Endothelial cell of umbilical vein (primary cell): ENCODE results near the gene AIG1. TPM values are rescaled to one million over a fixed set of nuclear protein-coding genes. Genes with fewer than 3 reads are reported as not detected.

Experiments
- BruUV-seq: library from RNA; stranded (reverse); fragments of 400-500 nt; replicated peaks from 2 replicates; lab custom pipeline; 2021; lab: Mats Ljungman, UMichigan
- CTCF ChIA-PET: fragments of 300-600, 350-600 bp; sonication (Branson Sonifier 250); formaldehyde crosslinking; loops from one replicate; lab custom pipeline; 2021; ENCODE audit warnings: antibody characterized with exemption, inconsistent platforms; lab: Charles Lee
- POLR2A ChIA-PET: fragments of 300-600, 350-600 bp; sonication (Branson Sonifier 250); formaldehyde crosslinking; loops from one replicate; lab custom pipeline; 2021; ENCODE audit warnings: antibody characterized with exemption, inconsistent platforms; lab: Charles Lee
- DNase-seq: peaks from one replicate; pipeline ENCODE4 v3.0.0-alpha.2; 2011; ENCODE audit warnings: low read depth, low spot score
- FAIRE-seq: peaks from 2 replicates; lab custom pipeline; 2011; peaks lifted over from hg19 to GRCh38; lab: Jason Lieb, UNC
- H2AFZ ChIP-seq: 2 replicates; pipeline ENCODE4 v1.6.0; 2012; ENCODE audit warnings: low read depth, low read length, control low read depth, inconsistent platforms
- H3K27ac ChIP-seq: 2 replicates; pipeline ENCODE4 v1.5.1; 2011; ENCODE audit warnings: low read depth, mild to moderate bottlenecking, control low read depth, low read length, moderate library complexity; ENCODE audit not compliant: insufficient read depth
- H3K27me3 ChIP-seq, 2 experiments: 2 replicates each; pipeline versions ENCODE4 v1.6.0 to v1.6.1; 2011; ENCODE audit warnings: low read length in 2 of 2, mixed read lengths in 1 of 2; ENCODE audit not compliant: control insufficient read depth in 2 of 2, insufficient read depth in 2 of 2
- H3K36me3 ChIP-seq, 2 experiments: 2 replicates in 1 of 2; 3 replicates in 1 of 2; pipeline ENCODE4 v1.5.1; 2011; ENCODE audit warnings: low read length in 2 of 2, mild to moderate bottlenecking in 1 of 2, moderate library complexity in 1 of 2; ENCODE audit not compliant: control insufficient read depth in 2 of 2, insufficient read depth in 2 of 2; ENCODE audit errors: extremely low read depth in 1 of 2
- H3K4me1 ChIP-seq: 3 replicates; pipeline ENCODE4 v1.5.1; 2011; ENCODE audit warnings: mild to moderate bottlenecking, low read length; ENCODE audit not compliant: control insufficient read depth, insufficient read depth; ENCODE audit errors: extremely low read depth
- H3K4me2 ChIP-seq: 2 replicates; pipeline ENCODE4 v1.6.1; 2011; ENCODE audit warnings: low read length, control low read depth, mixed read lengths; ENCODE audit not compliant: insufficient read depth
- H3K4me3 ChIP-seq, 3 experiments: fragments of 200-600 bp in 1 of 3; sonication (generic), shearing (Covaris generic) in 1 of 3; replicated peaks in 1 of 3; 2 replicates each; pipeline ENCODE4 v1.5.1; 2011 to 2016; ENCODE audit warnings: control low read depth in 3 of 3, low read length in 3 of 3, mild to moderate bottlenecking in 2 of 3, inconsistent platforms in 1 of 3, low read depth in 1 of 3, moderate library complexity in 1 of 3; ENCODE audit not compliant: insufficient read depth in 1 of 3
- H3K79me2 ChIP-seq: 2 replicates; pipeline ENCODE4 v1.6.0; 2012; ENCODE audit warnings: low read length, inconsistent platforms; ENCODE audit not compliant: control insufficient read depth, insufficient read depth
- H3K9ac ChIP-seq: replicated peaks from 2 replicates; pipeline ENCODE3; 2011; ENCODE audit warnings: low read length, control low read depth; ENCODE audit not compliant: insufficient read depth; ENCODE audit errors: extremely low read depth
- H3K9me1 ChIP-seq: replicated peaks from 3 replicates; pipeline ENCODE4 v1.6.0; 2011; ENCODE audit warnings: mild to moderate bottlenecking, low read length; ENCODE audit not compliant: control insufficient read depth, insufficient read depth; ENCODE audit errors: extremely low read depth
- H3K9me3 ChIP-seq: replicated peaks from 2 replicates; pipeline ENCODE4 v1.5.1; 2012; ENCODE audit warnings: low read length, inconsistent platforms; ENCODE audit not compliant: control insufficient read depth, insufficient read depth
- H4K20me1 ChIP-seq: replicated peaks from 2 replicates; pipeline ENCODE3; 2011; ENCODE audit warnings: mild to moderate bottlenecking, low read length; ENCODE audit not compliant: control insufficient read depth, insufficient read depth; ENCODE audit errors: extremely low read depth
- CTCF ChIP-seq, 2 donors: IDR thresholded peaks; 1 replicate in 1 of 2; 2 replicates in 1 of 2; pipeline ENCODE4 v1.5.1; 2011; ENCODE audit warnings: low read length in 2 of 2, mild to moderate bottlenecking in 2 of 2, moderate library complexity in 2 of 2, control low read depth in 1 of 2, inconsistent platforms in 1 of 2, low read depth in 1 of 2; ENCODE audit not compliant: insufficient read depth in 1 of 2; ENCODE audit errors: extremely low read depth in 1 of 2
- EZH2 ChIP-seq: IDR thresholded peaks from 2 replicates; pipeline ENCODE4 v1.6.1; 2012; ENCODE audit warnings: borderline replicate concordance, low read depth, mild to moderate bottlenecking, moderate library complexity, low read length, inconsistent platforms; ENCODE audit not compliant: severe bottlenecking
- FOS ChIP-seq: IDR thresholded peaks from 2 replicates; pipeline ENCODE4 v1.6.1; 2011; ENCODE audit warnings: mild to moderate bottlenecking, low read length, moderate library complexity, borderline replicate concordance; ENCODE audit not compliant: insufficient read depth
- GATA2 ChIP-seq: IDR thresholded peaks from 2 replicates; pipeline ENCODE4 v1.7.0; 2011; ENCODE audit warnings: low read depth, mild to moderate bottlenecking, moderate library complexity, mixed read lengths, low read length; ENCODE audit not compliant: insufficient read length, insufficient read depth
- JUN ChIP-seq: IDR thresholded peaks from 2 replicates; pipeline ENCODE4 v1.6.1; 2011; ENCODE audit warnings: borderline replicate concordance, low read depth; ENCODE audit not compliant: insufficient read length, insufficient read depth
- MYC ChIP-seq: IDR thresholded peaks from one replicate; pipeline ENCODE4 v1.6.1; 2011; ENCODE audit warnings: mild to moderate bottlenecking, low read depth, low read length
- POLR2A ChIP-seq: IDR thresholded peaks from 2 replicates; pipeline ENCODE4 v1.6.1; 2012; ENCODE audit warnings: low read depth, mild to moderate bottlenecking, control low read depth, low read length
- POLR2AphosphoS5 ChIP-seq: IDR thresholded peaks from 2 replicates; pipeline ENCODE4 v1.6.1; 2012; ENCODE audit warnings: low read depth, mild to moderate bottlenecking, control low read depth, low read length, moderate library complexity; ENCODE audit not compliant: insufficient read depth
- dilution Hi-C: fragments of 300-500 bp; cut with MboI; formaldehyde crosslinking; loops from one replicate; pipeline ENCODE4 v1.15.0; 2019; ENCODE audit warnings: low sequenced_read_pairs; ENCODE audit not compliant: extremely low pct_ligation_motif_present
- intact Hi-C: fragments of 100-400 bp; cut with micrococcal nuclease; formaldehyde crosslinking; loops from one replicate; pipeline ENCODE4 v1.10.0; 2022
- polyA plus RNA-seq, 4 experiments: library from polyadenylated mRNA; depleted of rRNA in 3 of 4; stranded (reverse) in 3 of 4; unstranded in 1 of 4; fragments of >200 nt; gene quantifications; 2 replicates each; pipeline versions ENCODE4 v1.2.1 to v1.2.3, GENCODE V29; 2011 to 2012; ENCODE audit warnings: missing spikeins in 1 of 4
- total RNA-seq: library from RNA; stranded (reverse); gene quantifications from 2 replicates; pipeline ENCODE4 v1.2.3, GENCODE V29; 2021
- TF ChIP-seq, protein P1 (sequence below): IDR thresholded peaks from 2 replicates; pipeline ENCODE4 v1.6.1; 2011; ENCODE audit not compliant: insufficient read depth, insufficient read length

The AIG1 gene
- total and polyA plus RNA-seq, 2 donors (not counting 3 experiments of a cell fraction or from before 2014, with no cell fraction given): 17.7 to 22.7 TPM

DNA sequence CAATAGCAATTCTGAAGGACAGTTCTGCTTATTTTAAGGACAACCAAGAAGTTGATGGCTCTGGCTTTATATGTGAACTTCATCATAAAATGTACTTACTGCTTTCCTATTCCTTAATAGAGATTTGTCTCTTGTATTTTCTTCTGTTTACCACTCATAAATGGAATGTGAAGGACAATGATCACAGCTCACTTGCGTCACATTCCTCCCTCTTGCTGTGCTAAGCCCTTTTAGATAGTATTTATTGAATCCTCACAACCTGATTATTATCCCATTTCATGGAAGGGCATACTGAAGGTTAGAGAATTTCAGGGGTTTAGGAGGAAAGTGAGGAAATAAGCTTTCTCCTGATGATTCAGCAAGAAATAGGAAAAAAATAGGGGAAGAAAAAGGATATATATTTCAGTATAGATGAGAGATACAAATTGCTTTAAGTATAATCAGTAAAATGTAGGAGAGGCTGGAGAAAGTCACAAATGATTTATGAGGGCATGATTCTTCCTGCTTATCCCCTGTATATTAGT is 132.9 kb downstream of the AIG1 start:
- no peak overlapping the region for H3K9ac ChIP-seq
- no peak for FAIRE-seq

More for the DNA sequence above, 132.9 kb downstream of the AIG1 start:
- H3K4me1 ChIP-seq: peaks cover 26% of the 10 kb centered on the region
- no peak overlapping the region for H2AFZ ChIP-seq
- no peaks in the 10 kb centered on the region for H4K20me1 ChIP-seq
- CTCF ChIA-PET: interaction anchor here (1.0 to 1.3 kb wide), 2 partner anchors 9 to 233 kb away, joined by 3 read pairs; no protein-coding TSS in a partner anchor
- intact Hi-C loops: loop anchor here (2.0 kb wide), 1 partner anchor 133 kb away; the partner anchor contains the start of gene AIG1
- dilution Hi-C loops: no loop called here
- DNase-seq: no peak
- no peak overlapping the region for H3K4me3 ChIP-seq
- H3K27me3 ChIP-seq: no peaks in the 10 kb centered on the region
- no peaks in the 10 kb centered on the region for H3K79me2 ChIP-seq
- no peak overlapping the region for H3K27ac ChIP-seq
- H3K4me2 ChIP-seq: no peak overlapping the region
- H3K9me1 ChIP-seq: no peaks in the 10 kb centered on the region
- POLR2A ChIA-PET: no interaction called here
- H3K36me3 ChIP-seq: no peaks in the 10 kb centered on the region
- BruUV-seq: no TSS peak
- H3K9me3 ChIP-seq: no peaks in the 10 kb centered on the region
- no peak for TF ChIP-seq CTCF (IDR thresholded peaks at IDR 0.05; ENCODE audit: extremely low read depth in 1 of 2, insufficient read depth in 1 of 2, low read depth in 1 of 2, low read length in 2 of 2)
- TF ChIP-seq FOS: no peak
- no peak for TF ChIP-seq GATA2
- no peak for TF ChIP-seq JUN
- TF ChIP-seq POLR2AphosphoS5: no peak
- TF ChIP-seq MYC: no peak
- TF ChIP-seq POLR2A: no peak
- TF ChIP-seq, protein P1, sequence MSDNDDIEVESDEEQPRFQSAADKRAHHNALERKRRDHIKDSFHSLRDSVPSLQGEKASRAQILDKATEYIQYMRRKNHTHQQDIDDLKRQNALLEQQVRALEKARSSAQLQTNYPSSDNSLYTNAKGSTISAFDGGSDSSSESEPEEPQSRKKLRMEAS: no peak
- no peak for TF ChIP-seq EZH2
